H54 (cell line): ENCODE data around the gene BTBD7.

Experiments
- DNase-seq: peaks from one replicate; pipeline ENCODE4 v3.0.0; 2011; ENCODE audit warnings: low spot score, mixed read lengths; ENCODE audit not compliant: insufficient read length
- FAIRE-seq: peaks from 3 replicates; lab custom pipeline; 2011; peaks lifted over from hg19 to GRCh38; lab: Jason Lieb, UNC
- POLR2A ChIP-seq: IDR thresholded peaks from 2 replicates; pipeline ENCODE4 v1.6.1; 2011; ENCODE audit warnings: low read depth, mild to moderate bottlenecking, low read length

Gene BTBD7

DNA sequence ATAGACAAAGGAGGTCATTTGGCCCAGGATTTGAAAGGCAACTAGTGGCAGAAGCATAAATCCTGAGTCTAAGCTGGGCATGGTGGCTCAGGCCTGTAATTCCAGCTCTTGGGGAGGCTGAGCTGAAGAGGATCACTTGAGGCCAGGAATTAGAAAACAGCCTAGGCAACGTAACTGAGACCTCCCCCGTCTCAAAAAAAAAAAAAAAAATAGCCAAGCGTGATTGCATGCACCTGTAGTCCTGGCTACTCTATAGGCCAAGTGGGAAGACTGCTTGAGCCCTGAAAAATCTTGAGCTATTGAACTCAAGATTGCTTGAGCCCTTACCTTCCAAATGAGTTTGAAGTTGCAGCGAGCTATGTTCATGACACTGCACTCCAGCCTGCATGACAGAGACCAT, 133.8 kb downstream of the BTBD7 start:
- DNase-seq (no peak), FAIRE-seq (no peak)
- TF ChIP-seq POLR2A = no peak

DNA sequence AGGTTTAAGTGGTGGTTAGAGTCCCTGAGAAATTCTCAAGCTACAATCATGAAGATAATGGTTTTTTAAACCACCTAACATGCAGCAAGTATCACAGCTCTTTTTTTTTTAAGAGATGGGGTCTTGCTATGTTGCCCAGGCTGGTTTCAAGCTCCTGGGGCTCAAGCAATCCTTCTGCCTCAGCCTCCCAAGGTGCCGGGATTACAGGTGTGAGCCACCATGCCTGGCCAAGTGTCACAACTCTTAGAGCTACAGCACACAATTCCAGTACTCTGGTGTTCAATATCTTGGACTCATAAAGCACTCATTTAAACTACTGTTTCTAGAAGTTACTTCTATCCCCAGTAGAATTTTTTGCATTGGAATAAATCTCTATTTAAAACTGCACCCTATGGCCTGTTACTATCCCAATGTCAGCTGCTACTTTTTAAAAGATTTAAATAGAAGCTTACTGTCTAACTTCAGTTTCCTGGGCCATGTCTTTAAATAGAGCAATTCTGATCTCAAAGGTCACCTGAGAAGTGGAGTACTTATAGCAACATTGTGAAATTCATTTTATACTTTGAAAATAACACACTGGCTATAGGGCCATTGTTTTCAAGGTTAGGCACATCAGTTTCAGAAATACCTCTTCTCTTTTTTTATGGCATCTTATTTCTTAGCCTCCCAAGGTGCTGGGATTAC, 137.4 kb downstream of the BTBD7 start:
- DNase-seq (no peak), FAIRE-seq (no peak)
- no peak for TF ChIP-seq POLR2A
